Measurements from ENCODE around the gene CCDC85A.

GRCh38 chr2:56287508-56287907 is 103.7 kb downstream of the CCDC85A start:
- TF ChIP-seq CTCF (IDR thresholded peaks at IDR 0.05) (no peak), POLR2A (IDR thresholded peaks at IDR 0.05) (no peak)
